Memory B cell (primary cell): ENCODE data around the gene DNAJC24.

Experiments
- ATAC-seq: fragments of 150-1000 bp; cut with Tn5 transposase; 2 replicates; pipeline ENCODE4 v1.10.0; 2021; ENCODE audit warnings: low read depth, mild to moderate bottlenecking, moderate library complexity
- DNase-seq, 2 donors: peaks; one replicate each; pipeline ENCODE4 v3.0.0; 2022; ENCODE audit warnings: low spot score in 2 of 2
- H3K27ac Mint-ChIP-seq: one replicate; pipeline ENCODE4 v1.8.0; 2022; ENCODE audit warnings: mild to moderate bottlenecking, moderate library complexity, mixed read lengths
- H3K27me3 Mint-ChIP-seq: one replicate; pipeline ENCODE4 v1.8.0; 2022; ENCODE audit warnings: mixed read lengths
- H3K36me3 Mint-ChIP-seq: one replicate; pipeline ENCODE4 v1.8.0; 2022; ENCODE audit warnings: mild to moderate bottlenecking, mixed read lengths
- H3K4me1 Mint-ChIP-seq: one replicate; pipeline ENCODE4 v1.8.0; 2022; ENCODE audit warnings: mixed read lengths
- H3K4me3 Mint-ChIP-seq: one replicate; pipeline ENCODE4 v1.8.0; 2022; ENCODE audit warnings: mild to moderate bottlenecking, moderate library complexity, mixed read lengths
- H3K9me3 Mint-ChIP-seq: one replicate; pipeline ENCODE4 v1.8.0; 2022; ENCODE audit warnings: mixed read lengths

Gene DNAJC24

DNA sequence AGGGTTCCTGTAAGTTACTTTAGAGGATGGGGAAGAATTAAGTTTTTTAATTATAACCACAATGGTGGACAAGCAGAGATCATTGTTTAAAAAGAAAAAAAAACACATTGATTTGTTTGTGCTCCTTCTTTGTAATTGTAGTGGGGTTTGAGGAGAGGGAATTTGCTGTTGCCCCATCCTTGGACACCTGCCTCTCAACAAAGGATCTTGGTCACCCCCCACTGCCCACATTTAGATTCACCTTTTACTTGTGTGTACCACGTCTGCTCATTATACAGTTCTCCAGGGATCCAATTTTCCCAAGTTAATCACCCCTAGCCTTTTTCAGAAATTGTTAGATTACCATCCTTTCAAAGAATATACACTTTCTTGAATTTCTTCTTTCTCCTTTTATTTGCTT, 53.0 kb downstream of the DNAJC24 start:
- Mint-ChIP-seq H3K36me3 (peaks cover 9% of the 10 kb centered on the region), H3K4me1 (no peaks in the 10 kb centered on the region), H3K4me3 (no peak overlapping the region), H3K27me3 (no peaks in the 10 kb centered on the region), H3K9me3 (no peaks in the 10 kb centered on the region), H3K27ac (no peak overlapping the region)
- ATAC-seq (no peak), DNase-seq (no peak)

DNA sequence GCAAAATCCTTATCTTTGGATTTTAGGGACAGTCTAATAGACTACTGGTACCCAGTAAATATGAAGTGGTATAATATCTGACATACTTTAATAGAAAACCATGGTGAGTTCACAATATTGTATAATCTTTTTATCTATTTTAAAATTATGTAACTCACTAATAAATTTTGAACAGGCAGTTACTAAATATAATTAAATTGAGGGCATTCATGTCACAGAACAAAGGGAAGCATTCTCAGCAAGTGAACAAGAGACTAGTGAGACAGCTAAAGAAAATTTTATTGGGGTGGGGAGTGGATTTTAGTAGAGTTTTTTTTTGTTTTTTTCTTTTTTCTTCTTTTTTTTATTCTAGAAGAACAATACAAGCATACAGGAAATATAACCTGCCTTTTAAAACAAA, 55.0 kb downstream of the DNAJC24 start:
- no peak for ATAC-seq
- H3K36me3 Mint-ChIP-seq: peaks cover 11% of the 10 kb centered on the region
- DNase-seq: no peak
- no peak overlapping the region for H3K4me3 Mint-ChIP-seq
- no peaks in the 10 kb centered on the region for H3K4me1 Mint-ChIP-seq
- H3K9me3 Mint-ChIP-seq: no peaks in the 10 kb centered on the region
- no peak overlapping the region for H3K27ac Mint-ChIP-seq
- H3K27me3 Mint-ChIP-seq: no peaks in the 10 kb centered on the region

DNA sequence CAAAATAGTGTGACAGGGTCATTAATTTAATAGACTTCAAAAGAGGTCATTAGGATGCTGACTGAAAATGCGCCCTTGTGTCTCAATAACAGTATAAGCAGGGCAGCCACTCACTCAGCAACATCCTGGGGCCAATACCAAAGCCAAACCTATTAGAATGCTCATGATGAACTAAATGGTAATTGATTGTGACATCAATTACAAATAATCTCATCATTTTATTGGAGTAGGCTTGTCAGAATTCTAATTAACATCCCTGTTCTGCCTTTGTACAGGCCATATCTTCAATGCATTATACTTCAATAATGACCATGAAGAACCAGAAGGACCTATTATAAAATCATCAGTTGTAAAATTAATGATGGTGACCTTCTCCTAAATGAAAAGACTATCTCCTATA, 64.2 kb downstream of the DNAJC24 start:
- no peak for ATAC-seq
- no peak overlapping the region for H3K4me3 Mint-ChIP-seq

GRCh38 chr11:31437742-31438435, 68.2 kb downstream of the DNAJC24 start:
- peaks cover 3% of the 10 kb centered on the region for H3K36me3 Mint-ChIP-seq
- H3K4me3 Mint-ChIP-seq: no peak overlapping the region
- no peak overlapping the region for H3K27ac Mint-ChIP-seq
- no peaks in the 10 kb centered on the region for H3K4me1 Mint-ChIP-seq
- H3K27me3 Mint-ChIP-seq: no peaks in the 10 kb centered on the region
- DNase-seq (no peak), ATAC-seq (no peak)
- no peaks in the 10 kb centered on the region for H3K9me3 Mint-ChIP-seq

More for the DNA sequence above, 64.2 kb downstream of the DNAJC24 start:
- Mint-ChIP-seq H3K27ac (no peak overlapping the region), H3K9me3 (no peaks in the 10 kb centered on the region), H3K27me3 (no peaks in the 10 kb centered on the region), H3K4me1 (no peaks in the 10 kb centered on the region), H3K36me3 (peaks cover 11% of the 10 kb centered on the region)
- no peak for DNase-seq

DNA sequence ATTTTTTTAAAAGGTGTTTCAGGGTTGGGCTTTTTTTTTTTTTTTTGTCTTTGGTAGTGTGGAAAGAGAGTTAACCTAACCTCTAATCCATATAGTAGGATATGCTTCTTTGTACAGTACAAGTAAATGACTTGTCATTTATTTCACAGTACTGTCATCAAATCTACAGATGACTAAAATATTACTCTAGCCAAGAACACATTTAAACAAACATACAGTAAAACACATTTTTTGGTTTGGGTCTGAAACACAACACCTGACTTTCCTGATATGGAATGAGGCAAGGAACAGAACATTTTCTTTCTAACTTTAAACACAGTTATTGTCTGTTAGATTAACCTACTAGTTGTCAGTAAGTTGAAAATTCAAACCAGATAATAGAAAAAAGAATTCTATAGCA, 71.6 kb downstream of the DNAJC24 start:
- H3K36me3 Mint-ChIP-seq: peaks cover 3% of the 10 kb centered on the region
- H3K27ac Mint-ChIP-seq: no peak overlapping the region
- no peaks in the 10 kb centered on the region for H3K9me3 Mint-ChIP-seq
- ATAC-seq (no peak), DNase-seq (no peak)
- H3K27me3 Mint-ChIP-seq: no peaks in the 10 kb centered on the region
- no peak overlapping the region for H3K4me3 Mint-ChIP-seq
- H3K4me1 Mint-ChIP-seq: no peaks in the 10 kb centered on the region

DNA sequence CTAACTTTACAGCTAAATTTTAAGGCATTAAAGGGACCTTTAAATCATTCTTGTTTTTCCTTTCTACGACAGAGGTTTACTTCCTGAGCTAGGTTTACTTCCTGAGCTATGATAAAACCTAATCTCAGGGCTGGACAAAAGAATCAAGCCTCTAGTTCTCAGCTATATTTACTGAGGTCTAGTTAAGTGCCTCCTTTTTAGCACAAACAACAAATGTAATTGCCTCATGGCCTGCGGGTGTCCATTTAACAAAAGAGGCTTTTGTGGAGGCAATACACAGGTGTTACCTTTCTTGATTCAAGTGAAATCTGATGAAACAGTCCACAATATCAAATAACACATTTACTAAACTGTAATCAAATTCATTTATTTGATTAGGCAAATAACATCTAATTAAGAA, 72.4 kb downstream of the DNAJC24 start:
- Mint-ChIP-seq H3K9me3 (no peaks in the 10 kb centered on the region), H3K36me3 (peaks cover 6% of the 10 kb centered on the region), H3K4me1 (no peaks in the 10 kb centered on the region), H3K27ac (no peak overlapping the region), H3K27me3 (no peaks in the 10 kb centered on the region), H3K4me3 (no peak overlapping the region)
- no peak for ATAC-seq
- no peak for DNase-seq

GRCh38 chr11:31443802-31444201, 74.1 kb downstream of the DNAJC24 start:
- Mint-ChIP-seq H3K27ac (no peak overlapping the region), H3K4me3 (no peak overlapping the region), H3K4me1 (no peaks in the 10 kb centered on the region), H3K9me3 (no peaks in the 10 kb centered on the region), H3K27me3 (no peaks in the 10 kb centered on the region), H3K36me3 (peaks cover 11% of the 10 kb centered on the region)
- ATAC-seq (no peak), DNase-seq (no peak)

DNA sequence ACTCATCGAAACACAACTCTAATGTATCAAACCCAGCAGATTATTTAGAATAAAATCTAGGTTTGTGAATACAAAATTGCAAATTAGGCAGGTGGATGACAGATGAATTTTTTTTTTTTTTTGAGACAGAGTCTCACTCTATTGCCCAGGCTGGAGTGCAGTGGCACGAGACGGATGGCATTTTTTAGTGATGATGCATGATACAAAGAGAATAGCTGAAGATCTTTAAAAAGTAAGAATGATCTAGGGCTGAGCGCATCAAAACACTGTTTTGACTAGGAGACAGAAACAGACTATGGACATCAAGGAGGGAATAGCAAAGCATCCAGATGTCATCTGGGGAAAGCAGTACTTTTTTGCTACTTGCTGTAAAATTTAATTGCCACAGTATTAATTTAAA, 76.0 kb downstream of the DNAJC24 start:
- DNase-seq (no peak), ATAC-seq (no peak)
- H3K4me3 Mint-ChIP-seq: no peak overlapping the region
- H3K36me3 Mint-ChIP-seq: peaks cover 11% of the 10 kb centered on the region
- H3K27me3 Mint-ChIP-seq: no peaks in the 10 kb centered on the region
- no peaks in the 10 kb centered on the region for H3K9me3 Mint-ChIP-seq
- H3K4me1 Mint-ChIP-seq: peaks cover 3% of the 10 kb centered on the region
- no peak overlapping the region for H3K27ac Mint-ChIP-seq

- Mint-ChIP-seq H3K4me3 (no peak overlapping the region), H3K27me3 (no peaks in the 10 kb centered on the region), H3K27ac (no peak overlapping the region), H3K4me1 (peaks cover 3% of the 10 kb centered on the region), H3K36me3 (peaks cover 31% of the 10 kb centered on the region), H3K9me3 (no peaks in the 10 kb centered on the region)
- no peak for DNase-seq
- ATAC-seq: no peak
These were observed 79.4 kb downstream of the DNAJC24 start for GRCh38 chr11:31449040-31449439.

DNA sequence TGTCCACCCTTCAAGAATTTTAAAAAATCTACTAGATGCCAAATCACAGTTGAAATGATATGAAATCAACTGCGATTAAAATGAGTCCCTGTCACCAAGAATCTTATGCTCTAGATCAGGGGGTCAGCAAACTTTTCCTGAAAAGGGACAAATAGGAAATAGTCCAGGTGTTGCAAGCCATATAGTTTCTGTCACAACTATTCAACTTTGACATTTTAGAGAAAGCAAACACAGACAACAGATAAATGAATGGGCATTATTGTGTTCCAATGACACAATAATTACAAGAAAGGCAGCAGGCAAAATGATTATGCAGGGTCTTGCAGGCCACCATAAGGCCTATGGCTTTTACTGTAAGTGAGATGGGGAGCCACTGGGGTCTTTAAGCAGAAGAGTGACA, 81.2 kb downstream of the DNAJC24 start:
- peaks cover 3% of the 10 kb centered on the region for H3K4me1 Mint-ChIP-seq
- H3K36me3 Mint-ChIP-seq: peaks cover 34% of the 10 kb centered on the region
- DNase-seq: no peak
- no peak for ATAC-seq
- no peak overlapping the region for H3K27ac Mint-ChIP-seq
- no peaks in the 10 kb centered on the region for H3K27me3 Mint-ChIP-seq
- H3K9me3 Mint-ChIP-seq: no peaks in the 10 kb centered on the region
- H3K4me3 Mint-ChIP-seq: no peak overlapping the region

GRCh38 chr11:31455177-31455576, 85.5 kb downstream of the DNAJC24 start:
- Mint-ChIP-seq H3K36me3 (peaks cover 28% of the 10 kb centered on the region), H3K27me3 (no peaks in the 10 kb centered on the region), H3K4me3 (no peak overlapping the region), H3K9me3 (no peaks in the 10 kb centered on the region), H3K27ac (no peak overlapping the region), H3K4me1 (peaks cover 3% of the 10 kb centered on the region)
- ATAC-seq (no peak), DNase-seq (no peak)

GRCh38 chr11:31464436-31464835, 94.8 kb downstream of the DNAJC24 start:
- ATAC-seq (no peak), DNase-seq (no peak)
- Mint-ChIP-seq H3K36me3 (peaks cover 33% of the 10 kb centered on the region), H3K9me3 (peaks cover 6% of the 10 kb centered on the region), H3K27ac (no peak overlapping the region), H3K4me1 (peaks cover 7% of the 10 kb centered on the region), H3K27me3 (no peaks in the 10 kb centered on the region), H3K4me3 (no peak overlapping the region)

GRCh38 chr11:31474083-31474482, 104.4 kb downstream of the DNAJC24 start:
- Mint-ChIP-seq H3K36me3 (peaks cover 18% of the 10 kb centered on the region), H3K4me3 (no peak overlapping the region), H3K9me3 (peaks cover 2% of the 10 kb centered on the region), H3K4me1 (peaks cover 6% of the 10 kb centered on the region), H3K27ac (no peak overlapping the region), H3K27me3 (no peaks in the 10 kb centered on the region)
- no peak for DNase-seq
- no peak for ATAC-seq

DNA sequence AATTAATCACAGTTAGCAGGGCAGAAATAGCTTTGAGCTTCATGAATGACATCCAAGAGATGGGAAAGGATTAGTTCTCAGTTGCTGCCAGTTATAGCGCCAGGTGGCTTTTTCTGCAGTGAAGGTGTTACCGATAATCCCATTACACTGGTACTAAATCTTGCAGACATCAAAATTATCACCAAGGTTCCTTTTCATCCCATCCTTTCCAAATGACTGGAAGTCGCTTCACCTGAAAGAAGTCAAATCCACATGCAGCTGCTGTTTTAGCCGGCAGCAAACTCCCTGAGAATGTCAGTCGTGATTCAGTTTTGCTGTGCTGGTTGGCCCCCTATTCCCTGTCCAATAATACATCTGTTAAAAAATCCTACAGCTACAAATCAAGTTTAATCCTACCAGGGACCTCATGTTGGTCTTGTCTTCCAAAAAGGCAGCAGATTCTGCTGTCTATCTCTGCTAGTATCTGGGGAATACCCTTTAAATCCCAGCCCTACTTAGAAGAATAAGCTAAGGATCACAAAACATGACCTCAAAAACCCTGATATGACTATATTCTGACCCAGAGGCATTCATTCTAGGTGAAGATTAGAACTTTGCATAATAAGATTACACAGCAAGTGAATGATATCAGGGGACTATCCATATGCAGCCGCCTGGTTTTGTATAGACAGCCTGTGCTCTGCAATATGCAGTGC, 108.0 kb downstream of the DNAJC24 start:
- Mint-ChIP-seq H3K27me3 (no peaks in the 10 kb centered on the region), H3K36me3 (peaks cover 4% of the 10 kb centered on the region), H3K4me1 (peaks cover 6% of the 10 kb centered on the region), H3K4me3 (no peak overlapping the region), H3K27ac (no peak overlapping the region), H3K9me3 (no peaks in the 10 kb centered on the region)
- ATAC-seq: no peak
- DNase-seq: no peak

DNA sequence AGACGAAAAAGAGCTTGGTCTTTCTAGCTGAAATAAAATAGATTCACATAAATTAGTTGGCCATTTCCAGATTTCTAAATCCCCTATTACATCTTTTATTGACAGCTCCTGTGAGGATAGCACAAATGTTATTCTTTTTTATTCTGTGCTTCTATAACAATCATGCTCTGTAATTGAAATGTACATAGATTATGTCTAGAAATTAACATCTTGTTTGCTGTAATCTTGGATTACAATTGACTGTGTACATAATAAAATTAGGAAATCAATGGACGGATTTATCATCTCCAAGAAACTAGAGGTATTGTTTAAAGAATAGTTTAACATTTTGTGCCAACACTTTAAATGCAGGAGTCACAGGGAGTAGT, 108.5 kb downstream of the DNAJC24 start:
- Mint-ChIP-seq H3K27ac (no peak overlapping the region), H3K27me3 (no peaks in the 10 kb centered on the region), H3K9me3 (no peaks in the 10 kb centered on the region), H3K4me3 (no peak overlapping the region), H3K4me1 (peaks cover 6% of the 10 kb centered on the region), H3K36me3 (peaks cover 4% of the 10 kb centered on the region)
- ATAC-seq (no peak), DNase-seq (no peak)
